CD4-positive, alpha-beta T cell treated with Interleukin-15 for 4 hours (primary cell): ENCODE results near the gene TMEM175.

Experiments used
- DNase-seq: peaks from one replicate; pipeline ENCODE4 v3.0.0-alpha.2; 2020; ENCODE audit warnings: low spot score

Gene TMEM175

GRCh38 chr4:959338-960139, 27.3 kb downstream of the TMEM175 start:
- DNase-seq, result no peak

DNA sequence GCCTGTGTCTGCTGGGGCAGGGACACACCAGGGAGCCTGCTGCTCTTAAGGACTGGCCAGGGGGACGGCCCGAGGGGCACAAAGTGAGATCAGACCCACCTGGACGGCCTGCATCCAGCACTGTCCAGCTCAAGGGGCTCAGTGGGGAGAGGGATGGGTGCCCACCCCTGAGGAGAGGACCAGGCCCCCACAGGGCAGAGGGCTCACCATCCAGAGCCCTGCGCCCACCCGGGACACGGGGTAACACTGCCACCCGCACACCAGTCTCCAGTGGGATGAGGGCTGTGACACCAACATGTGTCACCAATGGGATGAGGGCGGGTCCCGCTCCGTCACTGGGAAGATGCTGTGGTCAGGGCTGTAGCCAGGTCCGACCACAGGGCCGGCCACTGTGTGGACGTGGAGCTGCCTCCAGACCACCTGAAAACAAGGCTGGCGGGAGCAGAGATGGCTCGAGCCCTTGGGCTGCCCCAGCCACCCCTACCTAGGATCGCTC, 27.9 kb downstream of the TMEM175 start:
- DNase-seq, result no peak

DNA sequence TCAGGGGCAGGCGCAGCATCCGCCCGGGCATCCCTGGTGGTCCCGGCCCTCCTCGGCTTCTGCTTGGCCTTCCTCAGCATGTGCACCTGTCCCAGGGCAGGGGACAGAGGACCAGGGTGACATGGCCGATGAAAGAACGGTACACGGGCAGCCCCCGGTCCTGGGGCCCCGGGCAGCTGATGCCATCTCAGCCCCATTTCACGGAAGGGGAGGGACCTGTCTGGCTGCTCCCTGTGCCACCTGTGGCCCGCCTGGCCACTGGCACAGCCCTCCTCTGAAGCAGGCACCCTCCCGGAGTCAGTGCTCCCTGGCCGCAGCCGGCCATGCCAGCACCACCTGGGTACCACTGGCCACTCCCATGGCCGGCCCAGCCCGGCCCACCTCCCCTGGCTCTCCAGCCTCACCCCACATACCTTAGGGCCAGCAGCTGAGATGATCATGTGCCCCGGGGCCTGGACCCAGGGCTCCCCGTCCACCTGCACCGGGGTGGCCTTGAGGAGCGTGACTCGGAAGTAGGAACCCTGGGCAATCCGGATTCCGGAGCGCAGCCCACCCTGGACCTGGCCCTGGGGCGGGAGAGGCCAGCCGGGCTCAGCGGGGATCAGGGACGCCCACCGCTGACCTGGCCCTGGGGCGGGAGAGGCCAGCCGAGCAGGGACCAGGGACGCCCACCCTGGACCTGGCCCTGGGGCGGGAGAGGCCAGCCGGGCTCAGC, 28.5 kb downstream of the TMEM175 start:
- DNase-seq, result no peak

- DNase-seq, result no peak
Measured at GRCh38 chr4:961351-962230, 29.3 kb downstream of the TMEM175 start.

DNA sequence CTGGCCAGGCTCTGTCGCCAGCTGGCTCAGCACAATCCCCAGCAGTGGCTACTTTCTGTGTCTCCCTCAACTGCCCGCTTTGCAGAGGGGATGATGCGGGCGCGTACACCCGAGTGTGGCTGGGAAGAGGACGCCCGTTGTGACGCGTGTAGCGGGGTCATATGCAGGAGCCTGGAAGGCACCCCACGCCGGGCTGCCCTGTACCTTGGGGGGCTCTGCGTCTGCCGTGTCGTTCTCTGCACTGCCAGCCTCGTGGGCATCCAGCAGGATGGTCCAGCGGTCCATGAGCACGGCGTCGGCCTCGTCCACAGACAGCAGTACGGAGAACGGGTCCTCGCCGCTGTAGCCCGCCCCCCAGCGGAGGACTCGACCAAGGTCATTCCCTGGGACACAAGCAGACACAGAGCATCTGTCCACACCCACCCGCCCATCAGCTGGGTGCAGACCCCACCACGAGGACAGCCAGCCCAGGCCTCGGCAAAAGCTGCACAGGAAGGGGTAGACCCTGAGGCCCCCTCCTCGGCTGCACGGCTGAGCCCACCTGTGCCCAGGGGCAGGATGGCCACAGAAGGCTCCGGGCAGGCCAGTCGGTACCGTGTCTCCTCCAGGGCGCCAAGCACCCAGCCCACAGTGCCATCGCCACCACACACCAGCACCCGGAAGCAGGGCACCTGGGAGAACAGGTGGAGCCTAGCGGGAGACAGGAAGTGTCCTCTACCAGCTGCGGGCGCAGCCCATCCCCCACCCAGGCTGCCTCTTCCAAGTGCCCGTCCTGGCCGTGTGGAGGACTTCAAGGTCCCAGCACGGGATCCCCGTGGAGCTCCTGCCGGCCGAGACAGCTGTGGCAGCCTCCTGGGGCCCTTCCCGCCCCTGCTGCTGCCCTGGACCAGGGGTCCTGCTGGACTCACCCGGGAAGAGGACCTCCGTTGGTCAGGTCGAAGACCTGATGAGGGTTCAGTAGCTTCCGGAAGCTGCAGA, 30.3 kb downstream of the TMEM175 start:
- DNase-seq, result no peak

DNA sequence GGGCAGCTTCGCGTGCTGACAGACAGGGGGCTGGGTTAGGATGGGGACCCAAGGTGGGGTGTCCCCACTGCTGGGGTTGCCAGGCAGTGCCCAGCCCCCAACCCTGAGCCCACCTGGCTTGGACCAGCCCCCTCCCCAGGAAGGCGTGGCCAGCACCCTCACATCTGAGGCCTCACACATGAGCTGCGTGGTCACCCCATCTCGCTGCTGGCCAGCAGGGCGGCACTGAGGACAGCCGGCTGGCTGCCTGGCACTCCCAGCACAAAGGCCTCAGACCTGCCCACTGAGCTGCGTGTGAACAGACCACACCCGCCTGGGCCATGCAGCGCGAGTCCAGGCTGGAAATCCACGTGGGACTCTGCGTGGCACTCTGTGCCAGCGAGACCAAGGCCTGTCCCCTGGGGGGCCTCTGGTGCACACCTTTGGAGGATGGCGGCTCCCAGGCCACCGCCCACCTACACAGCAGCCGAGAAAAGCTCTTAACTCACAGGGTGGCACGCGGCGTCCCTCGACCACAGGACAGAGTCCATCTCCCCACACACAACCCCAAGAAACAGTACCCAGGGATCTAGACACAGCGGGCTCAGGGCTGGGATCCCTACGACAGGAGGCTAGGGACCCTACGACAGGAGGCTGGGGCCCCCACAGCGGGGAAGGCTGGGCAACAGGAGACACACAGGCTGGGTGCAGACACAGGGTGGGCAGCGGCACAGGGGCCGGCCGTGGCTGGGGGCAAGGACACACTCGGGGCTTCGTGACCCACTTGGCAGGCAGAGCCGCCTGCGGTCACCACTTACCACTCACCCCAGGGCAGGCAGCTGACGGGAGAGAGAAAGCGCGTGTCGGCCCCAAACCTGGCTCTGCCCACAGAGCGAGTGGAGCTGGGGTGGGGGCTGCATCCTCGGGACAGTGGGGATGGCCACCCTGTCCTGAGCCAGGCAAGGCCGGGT, 31.3 kb downstream of the TMEM175 start:
- no peak for DNase-seq

DNA sequence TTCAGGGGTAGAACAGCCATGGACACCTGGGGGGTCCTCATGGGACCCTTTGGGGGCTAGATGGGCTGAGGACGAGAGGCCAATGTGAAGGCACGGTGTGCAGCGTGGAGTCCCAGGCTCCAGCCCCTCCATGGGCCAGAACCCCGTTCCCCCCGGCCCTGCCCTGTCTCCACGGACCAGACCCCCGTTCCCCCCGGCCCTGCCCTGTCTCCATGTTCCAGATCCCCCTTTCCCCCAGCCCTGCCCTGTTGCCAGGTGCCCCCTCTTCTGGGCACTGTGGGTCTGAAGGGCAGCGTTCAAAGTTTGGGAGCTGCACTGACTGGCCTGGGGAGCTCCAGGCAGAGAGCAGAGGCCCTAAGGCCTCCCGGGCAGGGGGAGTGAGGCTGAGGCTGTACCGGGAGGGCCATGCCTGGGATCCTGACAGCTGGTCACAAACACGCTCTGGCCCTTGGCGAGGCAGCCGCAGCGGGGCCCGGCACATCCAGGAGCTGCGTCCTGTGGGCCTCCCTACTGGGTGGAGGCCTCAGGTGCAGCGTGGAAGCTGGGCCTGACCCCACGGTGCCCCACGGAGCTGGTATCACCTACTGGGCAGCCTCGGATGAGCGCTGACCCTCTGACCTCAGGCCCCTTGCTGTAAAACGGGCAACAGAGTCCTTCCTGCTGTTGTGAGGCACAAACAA, 32.2 kb downstream of the TMEM175 start:
- DNase-seq, result no peak

DNA sequence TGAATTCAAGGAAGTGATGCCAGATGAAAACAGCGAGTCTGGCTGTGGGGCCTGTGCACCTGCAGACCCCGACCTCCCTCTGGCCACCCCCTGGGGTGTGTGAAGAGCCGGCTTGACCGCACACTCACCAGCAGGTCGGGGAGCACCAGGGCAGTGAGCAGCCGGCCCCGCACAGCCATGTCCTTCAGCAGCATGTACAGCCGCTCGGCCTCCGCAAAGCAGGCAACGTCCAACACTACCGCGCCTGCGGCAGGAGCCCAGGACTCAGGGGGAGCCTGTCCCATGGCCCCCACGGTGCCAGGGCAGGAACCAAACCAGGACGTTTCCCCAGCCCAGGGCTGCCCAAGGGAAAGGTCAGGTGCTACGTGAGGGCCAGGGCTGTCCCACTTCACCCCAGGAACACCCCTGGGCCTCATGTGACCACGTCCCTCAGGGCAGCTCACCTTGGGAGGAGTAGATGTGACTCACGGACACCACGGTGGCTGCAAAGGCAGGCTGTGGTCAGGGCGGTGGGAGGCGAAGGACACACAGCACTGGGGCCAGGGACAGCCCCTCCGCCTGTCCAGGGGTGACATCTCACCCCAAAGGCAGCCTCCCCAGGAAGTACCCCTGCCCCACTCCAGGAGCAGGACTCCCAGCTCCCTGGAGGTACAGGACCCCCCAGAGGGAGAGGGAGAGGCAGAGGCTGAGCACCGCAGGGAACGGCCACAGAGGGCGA, 32.9 kb downstream of the TMEM175 start:
- no peak for DNase-seq

DNA sequence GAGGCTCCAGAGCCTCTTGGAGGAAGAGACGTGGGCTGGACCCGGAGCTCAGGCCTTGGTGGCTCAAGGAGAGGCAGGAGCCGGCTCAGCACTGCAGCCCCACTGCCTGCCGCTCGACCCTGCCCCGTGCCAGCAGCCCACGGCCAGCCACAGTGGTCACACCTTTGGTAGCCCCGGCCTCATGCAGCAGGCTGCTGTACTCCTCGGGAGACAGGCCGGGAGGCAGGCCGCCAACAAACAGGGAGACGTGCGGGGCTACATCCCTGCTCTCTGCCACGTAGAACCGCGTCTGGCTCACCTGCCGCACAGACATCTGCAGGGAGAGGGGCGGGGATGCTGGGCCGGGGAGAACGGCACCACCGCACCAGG, 33.5 kb downstream of the TMEM175 start:
- no peak for DNase-seq

- no peak for DNase-seq
Measured at GRCh38 chr4:966266-967112, 34.2 kb downstream of the TMEM175 start.

DNA sequence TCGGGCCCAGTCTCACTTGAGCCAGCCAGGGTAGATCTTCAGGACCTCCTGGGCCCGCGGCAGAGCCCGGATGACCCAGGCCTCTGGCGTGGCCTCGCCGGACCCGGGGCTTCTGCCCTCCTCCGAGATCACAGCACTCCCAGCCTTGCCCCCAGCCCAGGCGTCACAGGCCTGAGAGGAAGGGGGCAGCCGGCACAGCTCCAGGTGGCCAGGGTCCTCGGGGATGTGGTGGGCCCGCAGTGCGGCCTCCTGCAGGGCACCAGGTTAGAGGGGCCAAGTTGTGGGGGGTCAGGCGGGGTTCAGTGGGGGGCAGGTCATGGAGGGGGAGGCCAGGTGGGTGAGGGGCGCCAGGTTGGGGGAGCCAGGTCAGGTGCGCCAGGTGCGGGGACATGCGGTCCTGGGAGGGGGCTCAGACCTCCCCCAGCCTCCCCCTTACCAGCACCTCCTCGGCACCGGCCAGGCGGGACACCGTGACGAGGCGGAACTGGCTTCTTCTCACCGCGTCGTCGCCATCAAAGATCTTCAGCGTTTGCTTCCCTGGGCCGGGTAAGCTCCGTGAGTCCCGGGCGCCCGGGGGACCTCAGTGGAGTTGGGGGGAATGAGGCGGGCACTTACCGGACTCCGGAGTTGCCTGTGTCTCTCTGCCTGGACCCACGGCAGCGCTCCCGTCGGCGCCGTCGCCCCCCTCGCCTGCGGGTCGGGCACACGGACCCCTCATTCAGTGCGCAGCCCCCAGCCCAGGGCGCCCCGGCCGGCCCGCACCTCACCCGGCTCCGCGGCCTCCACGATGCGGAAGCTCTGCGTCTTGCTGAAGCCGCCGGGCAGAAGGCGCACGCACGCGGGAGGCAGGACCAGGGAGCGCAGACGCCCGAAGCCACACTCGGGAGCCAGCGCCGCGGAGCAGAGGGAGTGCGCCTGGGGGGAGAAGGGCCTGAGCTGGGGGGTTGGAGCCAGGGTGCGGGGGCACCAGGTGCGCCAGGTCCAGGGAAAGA, 35.1 kb downstream of the TMEM175 start:
- no peak for DNase-seq

DNA sequence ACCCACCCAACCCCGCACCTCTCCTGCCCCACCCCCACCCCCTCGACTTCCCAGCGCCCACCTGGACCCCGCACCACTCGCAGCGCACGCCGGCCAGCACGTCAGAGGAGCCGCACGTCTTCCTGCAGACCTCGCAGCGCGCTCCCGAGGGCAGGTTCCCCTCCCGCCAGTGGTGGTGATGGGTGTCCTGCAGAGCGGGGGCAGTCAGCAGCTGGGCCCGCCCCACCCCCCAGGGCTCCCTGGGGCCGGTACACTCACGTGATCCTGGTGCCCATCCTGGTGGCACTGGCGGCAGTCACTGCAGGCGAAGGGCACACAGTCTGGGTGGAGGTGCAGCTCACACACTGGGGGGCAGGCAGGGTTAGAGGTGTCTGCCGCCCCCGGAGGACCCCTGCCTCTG, 36.0 kb downstream of the TMEM175 start:
- no peak for DNase-seq

GRCh38 chr4:968621-969394, 36.5 kb downstream of the TMEM175 start:
- DNase-seq, result no peak

GRCh38 chr4:970046-970745, 37.9 kb downstream of the TMEM175 start:
- DNase-seq, result peak; percentile 51

GRCh38 chr4:970854-971520, 38.7 kb downstream of the TMEM175 start:
- no peak for DNase-seq
